OCI-LY7 (cell line): ENCODE results near the gene ABCC5. TPM values are rescaled to one million over a fixed set of nuclear protein-coding genes. Genes with fewer than 3 reads are reported as not detected.
"Not testable (repeated sequence)": the region's sequence is repeated elsewhere in the genome, so short reads cannot be mapped to it uniquely, and the experiment has no call there.

Source experiments
- BruUV-seq: library from RNA; stranded (reverse); fragments of 400-500 nt; replicated peaks from 2 replicates; lab custom pipeline; 2021; lab: Mats Ljungman, UMichigan
- CTCF ChIA-PET: fragments of 300-600 bp; sonication (Branson Sonifier 250); formaldehyde crosslinking; loops from one replicate; lab custom pipeline; 2022; ENCODE audit warnings: antibody characterized with exemption; ENCODE audit not compliant: unreplicated experiment; lab: Charles Lee
- POLR2A ChIA-PET: fragments of 300-600 bp; sonication (Branson Sonifier 250); formaldehyde crosslinking; loops from one replicate; lab custom pipeline; 2022; ENCODE audit warnings: antibody characterized with exemption; lab: Charles Lee
- DNase-seq: peaks from one replicate; pipeline ENCODE4 v3.0.0-alpha.2; 2015; ENCODE audit warnings: low spot score
- H2AFZ ChIP-seq: fragments of 200-600 bp; sonication (generic), shearing (Covaris generic); 2 replicates; pipeline ENCODE4 v1.6.1; 2014; ENCODE audit warnings: mild to moderate bottlenecking, antibody characterized with exemption, low read length, moderate library complexity
- H3K27ac ChIP-seq: fragments of 200-600 bp; sonication (generic); 2 replicates; pipeline ENCODE4 v1.5.1; 2014; ENCODE audit warnings: mixed run types, low read depth, mild to moderate bottlenecking, moderate library complexity, low read length, inconsistent platforms; ENCODE audit not compliant: poor library complexity, severe bottlenecking
- H3K36me3 ChIP-seq: fragments of 200-600 bp; sonication (generic); 2 replicates; pipeline ENCODE4 v1.6.1; 2014; ENCODE audit warnings: mild to moderate bottlenecking, antibody characterized with exemption, low read length, moderate library complexity, mixed read lengths; ENCODE audit not compliant: insufficient read depth
- H3K4me1 ChIP-seq: fragments of 200-600 bp; sonication (generic); 2 replicates; pipeline ENCODE4 v1.5.1; 2014; ENCODE audit warnings: mild to moderate bottlenecking, low read length; ENCODE audit not compliant: insufficient read depth, poor library complexity, severe bottlenecking
- H3K4me2 ChIP-seq: fragments of 200-600 bp; sonication (generic); 2 replicates; pipeline ENCODE4 v1.6.1; 2014; ENCODE audit warnings: mild to moderate bottlenecking, low read length
- H3K4me3 ChIP-seq: fragments of 200-600 bp; sonication (generic); 2 replicates; pipeline ENCODE4 v1.5.1; 2014; ENCODE audit warnings: mild to moderate bottlenecking, low read depth, low read length; ENCODE audit not compliant: poor library complexity, severe bottlenecking
- H3K79me2 ChIP-seq: fragments of 200-600 bp; sonication (generic); 2 replicates; pipeline ENCODE4 v1.6.1; 2016; ENCODE audit warnings: low read depth, mild to moderate bottlenecking, low read length, moderate library complexity, mixed read lengths; ENCODE audit not compliant: insufficient read depth
- H3K9me2 ChIP-seq: fragments of 200-600 bp; sonication (generic); 2 replicates; pipeline ENCODE4 v1.6.1; 2016; ENCODE audit warnings: mild to moderate bottlenecking, low read length, mixed read lengths; ENCODE audit not compliant: insufficient read depth
- H3K9me3 ChIP-seq: fragments of 200-600 bp; sonication (generic); 2 replicates; pipeline ENCODE4 v1.6.1; 2014; ENCODE audit warnings: mild to moderate bottlenecking, mixed run types, low read length, mixed read lengths
- H4K20me1 ChIP-seq: fragments of 200-600 bp; sonication (generic); 2 replicates; pipeline ENCODE4 v1.6.1; 2014; ENCODE audit warnings: mild to moderate bottlenecking, antibody characterized with exemption, low read length, moderate library complexity, mixed read lengths; ENCODE audit not compliant: insufficient read depth
- CTCF ChIP-seq: fragments of 200-600 bp; sonication (generic); conservative IDR thresholded peaks from 2 replicates; pipeline ENCODE4 v1.5.1; 2014; ENCODE audit warnings: mild to moderate bottlenecking, antibody characterized with exemption, low read length, moderate library complexity, mixed read lengths
- EZH2phosphoT487 ChIP-seq: fragments of 200-600 bp; sonication (generic); IDR thresholded peaks from 2 replicates; pipeline ENCODE4 v1.6.1; 2018; ENCODE audit warnings: low read depth, borderline replicate concordance, mild to moderate bottlenecking, mixed run types, antibody characterized with exemption, low read length, moderate library complexity, mixed read lengths
- intact Hi-C: fragments of 100-400 bp; cut with micrococcal nuclease; formaldehyde crosslinking; loops from one replicate; pipeline ENCODE4 v1.10.0; 2022; ENCODE audit not compliant: unreplicated experiment
- total RNA-seq, 2 experiments: library from RNA; depleted of rRNA in 1 of 2; stranded (reverse); fragments of >200 nt in 1 of 2; shearing (Covaris generic) in 1 of 2; gene quantifications; 2 replicates each; pipeline ENCODE4 v1.2.3, GENCODE V29; 2014 to 2022

The ABCC5 gene
- total RNA-seq, 2 experiments from 2014 or later: 18.1 to 24.8 TPM

GRCh38 chr3:183879243-183879642 lies 138.4 kb downstream of the ABCC5 start:
- H3K36me3 ChIP-seq: peaks cover 50% of the 10 kb centered on the region; the same call in 1 of the 2 replicates
- ChIA-PET CTCF (interaction anchor here (0.5 kb wide), 1 partner anchor 84 kb away, joined by 3 read pairs; no protein-coding TSS in a partner anchor), POLR2A (interaction anchor here (0.7 kb wide), 1 partner anchor 119 kb away, joined by 3 read pairs; no protein-coding TSS in a partner anchor)
- DNase-seq: no peak
- H3K79me2 ChIP-seq: peaks cover 76% of the 10 kb centered on the region
- H3K9me3 ChIP-seq: no peaks in the 10 kb centered on the region
- H3K4me3 ChIP-seq: no peak overlapping the region
- no peak overlapping the region for H3K4me2 ChIP-seq
- no TSS peak for BruUV-seq
- H2AFZ ChIP-seq: no peak overlapping the region
- intact Hi-C loops: no loop called here
- peaks cover 9% of the 10 kb centered on the region; the same call in 1 of the 2 replicates for H4K20me1 ChIP-seq
- no peaks in the 10 kb centered on the region for H3K9me2 ChIP-seq
- no peak overlapping the region for H3K27ac ChIP-seq
- peaks cover 15% of the 10 kb centered on the region for H3K4me1 ChIP-seq
- TF ChIP-seq CTCF (no peak), EZH2phosphoT487 (no peak)

GRCh38 chr3:183878071-183878470 lies 139.6 kb downstream of the ABCC5 start:
- intact Hi-C loops: no loop called here
- Histone ChIP-seq H3K36me3 (peaks cover 50% of the 10 kb centered on the region; the same call in 1 of the 2 replicates), H3K4me3 (no peak overlapping the region), H3K4me1 (peaks cover 8% of the 10 kb centered on the region), H3K27ac (no peak overlapping the region), H3K79me2 (peaks cover 76% of the 10 kb centered on the region), H2AFZ (no peak overlapping the region), H3K4me2 (no peak overlapping the region), H4K20me1 (peaks cover 11% of the 10 kb centered on the region; the same call in 1 of the 2 replicates), H3K9me2 (no peaks in the 10 kb centered on the region), H3K9me3 (no peaks in the 10 kb centered on the region)
- no peak for DNase-seq
- ChIA-PET POLR2A (interaction anchor here (0.7 kb wide), 1 partner anchor 114 kb away, joined by 3 read pairs; no protein-coding TSS in a partner anchor), CTCF (no interaction called here)
- no peak for TF ChIP-seq CTCF
- no peak for TF ChIP-seq EZH2phosphoT487
- BruUV-seq: no TSS peak

- intact Hi-C loops, BruUV-seq, H3K9me3 ChIP-seq, H3K4me1 ChIP-seq, H3K4me2 ChIP-seq, H3K9me2 ChIP-seq, H2AFZ ChIP-seq, H3K4me3 ChIP-seq, H3K27ac ChIP-seq, DNase-seq, POLR2A ChIA-PET, CTCF ChIA-PET: not testable (repeated sequence)
- Histone ChIP-seq H3K79me2 (peaks cover 73% of the 10 kb centered on the region), H4K20me1 (peaks cover 11% of the 10 kb centered on the region; the same call in 1 of the 2 replicates), H3K36me3 (peaks cover 50% of the 10 kb centered on the region; the same call in 1 of the 2 replicates)
Observed at GRCh38 chr3:183877227-183877626, 140.5 kb downstream of the ABCC5 start.
